ENCODE results near the gene LRP8. TPM values are rescaled to one million over a fixed set of nuclear protein-coding genes. Genes with fewer than 3 reads are reported as not detected.

The LRP8 gene
- total RNA-seq, 1 donor from 2014 or later, result 15.8 TPM

DNA sequence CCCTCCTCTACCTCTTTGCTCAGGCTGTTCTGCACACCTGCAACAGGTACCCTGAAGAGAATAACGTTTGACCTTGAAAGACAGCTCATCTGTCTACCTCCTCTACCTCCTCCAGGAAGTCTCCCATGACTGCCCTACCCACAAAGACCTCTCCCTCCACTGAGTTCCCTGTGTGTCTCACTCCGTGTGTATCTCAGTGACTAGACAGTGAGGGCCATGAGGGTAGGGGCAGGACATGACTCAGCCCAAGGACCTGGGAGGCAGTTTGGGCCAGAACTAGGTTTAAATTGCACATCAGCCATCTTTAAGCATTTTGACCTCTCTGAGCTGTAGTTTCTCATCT lies 32.0 kb upstream of the LRP8 start:
- Mint-ChIP-seq H3K27ac (ENCODE audit: unreplicated experiment) (no peak overlapping the region), H3K27me3 (ENCODE audit: unreplicated experiment) (no peaks in the 10 kb centered on the region), H3K9me3 (ENCODE audit: unreplicated experiment) (no peaks in the 10 kb centered on the region), H3K4me3 (ENCODE audit: unreplicated experiment) (no peak overlapping the region), H3K36me3 (ENCODE audit: low read depth, unreplicated experiment) (no peaks in the 10 kb centered on the region), H3K4me1 (ENCODE audit: unreplicated experiment) (no peaks in the 10 kb centered on the region)
- TF ChIP-seq, protein P1, sequence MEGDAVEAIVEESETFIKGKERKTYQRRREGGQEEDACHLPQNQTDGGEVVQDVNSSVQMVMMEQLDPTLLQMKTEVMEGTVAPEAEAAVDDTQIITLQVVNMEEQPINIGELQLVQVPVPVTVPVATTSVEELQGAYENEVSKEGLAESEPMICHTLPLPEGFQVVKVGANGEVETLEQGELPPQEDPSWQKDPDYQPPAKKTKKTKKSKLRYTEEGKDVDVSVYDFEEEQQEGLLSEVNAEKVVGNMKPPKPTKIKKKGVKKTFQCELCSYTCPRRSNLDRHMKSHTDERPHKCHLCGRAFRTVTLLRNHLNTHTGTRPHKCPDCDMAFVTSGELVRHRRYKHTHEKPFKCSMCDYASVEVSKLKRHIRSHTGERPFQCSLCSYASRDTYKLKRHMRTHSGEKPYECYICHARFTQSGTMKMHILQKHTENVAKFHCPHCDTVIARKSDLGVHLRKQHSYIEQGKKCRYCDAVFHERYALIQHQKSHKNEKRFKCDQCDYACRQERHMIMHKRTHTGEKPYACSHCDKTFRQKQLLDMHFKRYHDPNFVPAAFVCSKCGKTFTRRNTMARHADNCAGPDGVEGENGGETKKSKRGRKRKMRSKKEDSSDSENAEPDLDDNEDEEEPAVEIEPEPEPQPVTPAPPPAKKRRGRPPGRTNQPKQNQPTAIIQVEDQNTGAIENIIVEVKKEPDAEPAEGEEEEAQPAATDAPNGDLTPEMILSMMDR (IDR thresholded peaks at IDR 0.05; ENCODE audit: unreplicated experiment), result no peak
- no peak for DNase-seq (ENCODE audit: low spot score)

DNA sequence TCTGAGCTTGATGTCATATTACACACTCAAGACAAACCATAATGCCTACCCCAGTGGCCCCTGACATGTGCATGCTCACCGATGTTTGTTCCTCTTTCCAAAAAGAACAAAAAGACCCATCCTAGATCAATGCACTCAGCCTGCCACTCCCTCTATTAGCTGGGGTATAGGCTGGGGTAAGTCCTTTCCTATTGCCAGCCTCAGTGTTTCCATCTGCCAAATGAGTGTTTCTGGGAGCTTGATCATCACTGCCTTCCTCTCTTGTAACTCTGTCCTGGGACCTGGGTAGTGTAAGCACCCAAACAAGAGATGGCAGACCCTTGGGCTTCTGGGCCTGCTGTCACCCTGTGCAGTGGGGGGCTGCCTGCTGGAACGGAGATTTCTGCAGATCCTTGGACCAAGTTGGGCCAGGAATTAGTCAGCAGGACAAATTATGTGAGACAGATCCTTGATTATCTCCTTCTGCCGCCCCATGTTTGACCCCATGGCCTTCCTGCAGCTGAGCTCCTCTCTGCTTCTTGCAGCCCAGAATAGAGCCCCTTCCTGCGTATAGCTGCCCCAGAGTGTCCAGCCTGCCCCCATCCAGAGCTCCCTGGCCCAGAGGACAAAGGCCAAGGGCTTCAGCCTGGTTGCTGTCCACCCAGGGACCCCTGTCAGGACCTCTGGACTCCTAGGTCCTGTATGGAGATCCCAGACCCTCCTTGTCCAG lies 31.5 kb upstream of the LRP8 start:
- no peak for DNase-seq (ENCODE audit: low spot score)
- Mint-ChIP-seq H3K4me1 (ENCODE audit: unreplicated experiment) (no peaks in the 10 kb centered on the region), H3K27me3 (ENCODE audit: unreplicated experiment) (no peaks in the 10 kb centered on the region), H3K27ac (ENCODE audit: unreplicated experiment) (no peak overlapping the region), H3K4me3 (ENCODE audit: unreplicated experiment) (no peak overlapping the region), H3K36me3 (ENCODE audit: low read depth, unreplicated experiment) (no peaks in the 10 kb centered on the region), H3K9me3 (ENCODE audit: unreplicated experiment) (no peaks in the 10 kb centered on the region)
- TF ChIP-seq, protein P1 (IDR thresholded peaks at IDR 0.05; ENCODE audit: unreplicated experiment), result no peak

GRCh38 chr1:53356637-53357036 lies 28.8 kb upstream of the LRP8 start:
- no peak for DNase-seq (ENCODE audit: low spot score)
- Mint-ChIP-seq H3K4me3 (ENCODE audit: unreplicated experiment) (no peak overlapping the region), H3K27ac (ENCODE audit: unreplicated experiment) (no peak overlapping the region), H3K27me3 (ENCODE audit: unreplicated experiment) (no peaks in the 10 kb centered on the region), H3K4me1 (ENCODE audit: unreplicated experiment) (no peaks in the 10 kb centered on the region), H3K36me3 (ENCODE audit: low read depth, unreplicated experiment) (no peaks in the 10 kb centered on the region), H3K9me3 (ENCODE audit: unreplicated experiment) (no peaks in the 10 kb centered on the region)
- TF ChIP-seq, protein P1 (IDR thresholded peaks at IDR 0.05; ENCODE audit: unreplicated experiment), result no peak

GRCh38 chr1:53354119-53354518 lies 26.2 kb upstream of the LRP8 start:
- TF ChIP-seq, protein P1 (IDR thresholded peaks at IDR 0.05; ENCODE audit: unreplicated experiment), result no peak
- Mint-ChIP-seq H3K27me3 (ENCODE audit: unreplicated experiment) (peaks cover 2% of the 10 kb centered on the region), H3K9me3 (ENCODE audit: unreplicated experiment) (no peaks in the 10 kb centered on the region), H3K36me3 (ENCODE audit: low read depth, unreplicated experiment) (no peaks in the 10 kb centered on the region), H3K4me1 (ENCODE audit: unreplicated experiment) (no peaks in the 10 kb centered on the region), H3K27ac (ENCODE audit: unreplicated experiment) (no peak overlapping the region), H3K4me3 (ENCODE audit: unreplicated experiment) (no peak overlapping the region)
- no peak for DNase-seq (ENCODE audit: low spot score)

DNA sequence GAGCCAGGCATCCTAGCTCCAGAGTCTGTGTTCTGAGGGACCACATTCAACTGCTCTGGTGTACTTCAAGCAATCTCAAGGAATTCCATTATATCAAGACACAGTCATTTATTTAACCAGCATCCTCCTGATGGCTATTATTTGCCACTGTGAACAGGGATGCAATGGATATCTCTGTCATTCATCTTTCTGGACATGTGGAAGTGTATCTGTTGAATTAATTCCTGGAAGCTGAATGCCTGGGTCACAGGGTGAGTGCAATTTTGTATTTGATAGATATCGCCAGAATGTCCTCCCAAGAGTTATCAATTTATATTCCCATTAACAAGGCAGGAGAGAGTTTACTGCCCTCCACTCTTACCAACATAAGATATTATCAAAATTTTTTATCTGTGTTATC lies 24.7 kb upstream of the LRP8 start:
- TF ChIP-seq, protein P1 (IDR thresholded peaks at IDR 0.05; ENCODE audit: unreplicated experiment), result no peak
- no peak for DNase-seq (ENCODE audit: low spot score)
- no peaks in the 10 kb centered on the region for H3K4me1 Mint-ChIP-seq (ENCODE audit: unreplicated experiment)
- H3K27ac Mint-ChIP-seq (ENCODE audit: unreplicated experiment), result no peak overlapping the region
- peaks cover 2% of the 10 kb centered on the region for H3K27me3 Mint-ChIP-seq (ENCODE audit: unreplicated experiment)
- H3K4me3 Mint-ChIP-seq (ENCODE audit: unreplicated experiment), result no peak overlapping the region
- H3K36me3 Mint-ChIP-seq (ENCODE audit: low read depth, unreplicated experiment), result no peaks in the 10 kb centered on the region
- H3K9me3 Mint-ChIP-seq (ENCODE audit: unreplicated experiment), result no peaks in the 10 kb centered on the region

All from endothelial cell (in vitro differentiated cells).